Hematopoietic multipotent progenitor cell treated with erythropoietin and hydrocortisone succinate and interleukin-3 and kit ligand, for 15 days (in vitro differentiated cells): ENCODE data around the gene CRYBG1.

ENCODE experiments used
- DNase-seq: peaks from one replicate; pipeline ENCODE4 v3.0.0-alpha.2; 2015; ENCODE audit warnings: low spot score

Gene CRYBG1

DNA sequence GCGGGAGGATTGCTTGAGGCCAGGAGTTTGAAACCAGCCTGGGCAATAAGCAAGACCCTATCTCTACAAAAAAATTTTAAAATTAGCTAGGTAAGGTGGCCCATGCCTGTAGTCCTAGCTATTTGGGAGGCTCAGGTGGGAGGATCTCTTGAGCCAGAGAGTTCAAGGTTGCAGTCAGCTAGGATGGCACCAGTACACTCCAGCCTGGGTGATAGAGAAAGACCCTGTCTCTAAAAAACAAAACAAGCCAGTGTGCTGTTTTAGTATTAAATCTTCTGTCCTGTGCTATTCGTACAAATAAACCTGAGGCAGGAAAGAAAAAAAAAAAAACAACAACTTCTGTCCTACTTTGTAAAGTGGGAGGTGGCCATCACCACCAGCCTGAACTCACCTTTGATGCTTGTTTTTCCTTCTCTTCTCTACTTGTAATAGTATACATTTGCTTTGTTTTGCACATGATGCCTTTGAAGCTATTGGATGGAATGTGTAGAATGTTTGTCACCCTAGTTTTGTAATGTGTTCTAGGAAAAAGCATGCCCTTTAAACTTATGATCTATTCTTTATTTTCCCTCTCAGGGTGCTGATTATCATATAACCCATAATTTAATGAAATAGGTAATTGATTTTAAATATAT, 102.5 kb downstream of the CRYBG1 start:
- DNase-seq = no peak

DNA sequence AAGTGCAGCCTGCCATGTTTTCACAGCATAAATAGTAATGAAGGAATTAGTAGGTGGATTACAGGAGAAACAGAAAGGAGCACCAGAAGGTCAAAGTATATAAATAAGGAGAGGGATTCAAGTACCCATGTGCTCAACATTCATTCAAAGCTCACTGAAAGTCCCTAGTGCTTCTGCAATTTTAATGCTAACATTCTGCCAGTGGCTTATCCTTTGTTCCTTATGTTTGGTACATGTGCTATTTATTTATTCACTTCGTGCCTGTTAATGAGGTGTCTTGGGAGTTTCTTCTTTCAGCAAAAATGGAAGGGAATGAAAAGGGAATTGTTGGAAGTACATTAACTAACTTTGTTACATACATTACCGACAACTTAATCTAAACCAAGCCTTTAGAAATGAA, 105.7 kb downstream of the CRYBG1 start:
- no peak for DNase-seq

DNA sequence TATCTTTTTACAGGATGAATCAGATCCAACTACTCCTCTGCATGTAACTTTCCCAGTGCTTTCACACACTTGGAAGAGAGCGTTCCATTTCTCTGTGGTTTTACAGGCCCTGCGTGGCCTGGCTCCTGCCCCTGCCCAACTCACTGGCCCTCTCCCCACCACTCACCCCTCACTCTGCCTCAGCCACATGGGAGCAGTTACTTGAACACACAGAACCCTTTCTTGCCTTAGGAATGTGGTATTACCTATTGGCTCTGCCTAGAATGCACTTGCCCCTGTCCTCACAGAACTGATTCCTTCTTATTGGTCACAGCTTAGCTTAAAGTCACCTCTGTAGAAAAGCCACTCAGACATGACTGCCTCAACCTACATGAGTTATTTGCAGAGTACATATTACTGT, 108.4 kb downstream of the CRYBG1 start:
- no peak for DNase-seq

DNA sequence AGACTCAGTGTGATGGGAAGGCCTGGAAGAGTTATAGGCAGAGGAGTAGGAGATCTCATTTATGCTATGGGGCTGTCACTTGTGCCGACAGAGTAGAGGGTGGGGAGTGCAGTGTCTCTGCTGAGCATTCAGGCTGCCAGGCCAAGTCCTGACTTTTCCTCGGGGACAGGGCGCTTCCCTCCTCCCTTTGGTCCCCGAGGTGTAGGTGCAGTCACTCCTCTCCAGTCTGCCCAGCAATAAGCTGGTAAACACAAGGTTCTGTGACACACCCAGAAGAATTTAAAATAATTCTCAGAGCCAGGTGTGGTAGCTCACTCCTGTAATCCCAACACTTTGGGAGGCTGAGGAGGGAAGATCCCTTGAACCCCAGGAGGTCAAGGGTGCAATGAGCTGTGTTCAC, 109.4 kb downstream of the CRYBG1 start:
- DNase-seq = no peak

DNA sequence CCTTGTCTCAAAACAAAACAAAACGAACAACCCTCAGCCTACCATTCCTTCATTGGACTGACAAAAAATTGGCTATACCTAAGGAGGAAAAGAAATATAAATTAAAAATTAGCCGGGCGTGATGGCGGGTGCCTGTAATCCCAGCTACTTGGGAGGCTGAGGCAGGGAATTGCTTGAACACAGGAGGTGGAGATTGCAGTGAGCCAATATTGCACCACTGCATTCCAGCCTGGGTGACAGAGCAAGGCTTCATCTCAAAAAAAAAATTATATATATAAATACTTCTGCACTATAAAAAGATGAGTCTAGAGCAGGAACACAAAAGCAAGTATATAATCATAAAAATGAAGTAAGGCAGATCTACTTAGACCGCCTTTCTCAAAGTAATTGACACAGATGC, 109.8 kb downstream of the CRYBG1 start:
- DNase-seq = no peak

DNA sequence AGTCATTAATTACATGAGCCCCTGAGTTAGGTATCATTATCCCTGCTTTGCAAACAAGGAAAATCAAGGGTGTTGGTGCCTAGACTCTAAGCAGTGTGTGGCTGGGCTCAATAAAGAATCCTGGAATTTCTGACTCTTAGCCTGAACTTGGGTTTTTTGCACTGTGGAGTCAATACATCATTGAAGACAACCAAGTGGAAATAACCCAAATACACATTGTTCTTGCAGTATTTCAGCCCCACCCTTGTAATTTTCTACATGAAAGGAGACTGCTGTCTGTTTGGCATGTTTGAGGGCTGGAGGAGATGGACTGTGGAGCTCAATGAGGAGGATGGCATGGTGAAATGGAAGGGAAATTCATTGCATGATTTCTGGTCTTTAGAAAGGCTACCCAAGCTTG, 110.3 kb downstream of the CRYBG1 start:
- no peak for DNase-seq

DNA sequence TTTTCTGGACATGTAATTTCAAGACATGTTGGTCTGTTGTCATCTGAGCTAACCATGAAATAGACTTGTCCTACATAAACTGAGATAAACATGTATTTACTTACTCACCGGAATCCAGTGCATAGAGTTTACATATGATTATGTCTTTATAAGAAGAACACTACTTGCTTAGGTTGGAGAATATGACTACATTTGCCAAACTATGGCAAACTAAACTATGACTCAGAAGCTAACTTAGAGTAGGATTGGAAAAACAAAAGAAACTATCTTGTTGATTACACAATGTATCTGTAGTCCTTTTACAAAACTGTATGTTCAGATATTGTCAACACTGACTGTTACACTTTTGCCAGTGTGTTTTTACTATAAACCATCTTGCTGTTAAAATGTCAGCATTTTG, 113.3 kb downstream of the CRYBG1 start:
- no peak for DNase-seq

DNA sequence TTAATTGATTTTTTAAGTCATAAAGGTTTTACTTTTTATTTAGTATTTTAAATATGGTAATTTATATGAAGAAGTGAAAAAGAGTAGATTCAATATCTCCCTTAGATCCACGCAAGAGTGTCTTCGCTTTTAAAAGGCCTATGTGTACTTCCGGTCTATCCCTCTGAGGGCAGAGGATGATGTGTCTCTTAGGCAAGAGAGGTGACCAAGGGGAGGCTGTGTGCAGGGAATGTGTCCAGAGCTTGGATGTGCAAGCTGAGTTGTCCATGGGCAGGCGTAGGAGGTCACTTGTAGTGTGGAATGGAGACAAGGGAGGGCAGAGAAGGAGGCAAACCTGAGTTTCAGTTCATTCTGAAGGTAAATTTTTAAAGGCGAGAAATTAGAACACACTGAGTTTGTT, 113.9 kb downstream of the CRYBG1 start:
- DNase-seq = no peak

DNA sequence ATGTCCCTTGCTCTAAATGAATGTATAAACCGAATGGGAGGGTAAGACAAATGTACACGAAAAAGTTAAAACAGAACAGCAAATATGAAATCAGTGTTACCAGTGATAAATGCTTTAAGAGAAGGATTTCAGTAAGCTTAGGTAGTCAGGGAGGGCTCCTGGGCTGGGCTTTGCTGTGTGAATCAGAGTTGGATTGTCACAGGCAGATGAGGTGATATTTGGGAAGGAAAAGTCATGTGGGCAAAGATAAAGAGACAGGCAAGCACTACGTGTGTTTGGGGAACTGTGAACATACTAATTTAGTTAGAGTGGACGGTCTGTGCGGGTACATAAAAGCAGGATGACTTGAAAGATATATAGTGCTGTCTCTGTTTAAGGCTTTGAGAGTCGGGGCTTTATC, 114.8 kb downstream of the CRYBG1 start:
- DNase-seq = no peak

DNA sequence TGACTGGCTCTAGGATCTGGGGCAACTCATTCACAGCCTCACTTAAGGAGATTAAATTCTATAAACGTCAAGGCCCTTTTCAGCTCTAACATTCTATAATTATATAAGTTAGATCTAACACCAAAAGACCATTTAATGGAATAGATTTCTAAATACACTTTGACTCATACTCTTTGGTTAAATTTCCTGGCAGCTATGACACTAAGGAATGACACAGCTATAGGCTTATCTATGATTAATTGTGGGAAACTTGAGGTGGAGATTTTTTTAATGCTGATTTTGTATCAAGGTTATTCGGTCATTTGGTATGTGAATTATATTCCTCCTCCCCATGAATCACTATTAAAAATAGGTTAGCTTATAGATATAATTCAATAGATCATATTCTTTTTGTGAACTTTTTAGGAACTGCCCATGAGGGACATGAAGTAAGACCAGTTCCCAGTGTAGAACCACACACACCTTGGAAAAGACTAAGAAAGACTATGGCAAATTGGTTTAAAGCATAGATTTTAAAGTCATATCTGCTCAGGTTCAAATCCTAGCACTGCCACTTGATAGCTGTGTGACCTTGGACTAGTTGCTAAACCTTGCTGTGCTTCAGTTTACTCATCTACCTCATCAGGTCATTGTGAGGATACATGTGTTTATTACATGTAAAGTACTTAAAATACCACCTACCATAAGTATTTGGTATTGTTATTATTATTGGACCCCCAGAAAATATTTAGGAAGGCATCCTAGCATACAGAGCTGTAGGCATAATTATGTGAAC, 116.0 kb downstream of the CRYBG1 start:
- no peak for DNase-seq

DNA sequence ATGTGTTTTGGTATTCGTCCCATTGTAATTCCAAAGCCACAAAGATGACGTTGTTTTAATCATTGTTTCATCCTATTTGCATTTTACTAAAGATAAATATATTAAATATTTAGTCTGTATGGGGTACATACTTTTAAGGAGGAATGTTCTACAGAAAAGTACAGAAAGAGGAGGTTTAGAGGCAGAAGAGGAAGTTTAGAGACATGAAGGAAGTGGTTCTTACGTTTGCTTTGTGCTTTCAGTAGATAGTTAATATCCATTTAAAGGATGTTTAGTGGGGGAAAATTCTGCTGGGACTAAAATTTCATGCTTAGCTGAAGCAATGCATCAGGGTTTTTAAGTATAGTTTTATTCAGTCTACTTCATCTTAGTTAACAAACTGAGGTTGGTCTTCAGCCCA, 116.6 kb downstream of the CRYBG1 start:
- DNase-seq = no peak

DNA sequence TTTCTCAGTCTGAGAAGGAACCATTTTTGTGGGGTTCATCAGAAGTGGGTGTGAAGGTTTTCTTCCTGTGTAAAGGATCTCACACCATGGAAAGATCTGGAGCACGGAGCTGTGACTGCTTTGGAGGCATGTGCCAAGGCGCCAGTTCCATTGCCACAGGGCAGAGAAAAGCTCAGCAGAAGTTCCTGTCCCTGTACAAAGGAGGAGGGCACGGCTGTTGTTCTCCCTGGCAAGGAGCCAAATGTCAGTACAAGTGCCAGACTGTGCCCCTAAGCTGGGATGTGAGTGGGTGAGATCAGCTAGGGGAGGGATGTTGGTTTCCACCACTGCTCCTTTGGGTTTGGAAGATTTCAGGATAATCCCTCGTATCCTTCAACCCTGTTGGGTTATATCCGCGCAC, 117.3 kb downstream of the CRYBG1 start:
- DNase-seq = no peak

DNA sequence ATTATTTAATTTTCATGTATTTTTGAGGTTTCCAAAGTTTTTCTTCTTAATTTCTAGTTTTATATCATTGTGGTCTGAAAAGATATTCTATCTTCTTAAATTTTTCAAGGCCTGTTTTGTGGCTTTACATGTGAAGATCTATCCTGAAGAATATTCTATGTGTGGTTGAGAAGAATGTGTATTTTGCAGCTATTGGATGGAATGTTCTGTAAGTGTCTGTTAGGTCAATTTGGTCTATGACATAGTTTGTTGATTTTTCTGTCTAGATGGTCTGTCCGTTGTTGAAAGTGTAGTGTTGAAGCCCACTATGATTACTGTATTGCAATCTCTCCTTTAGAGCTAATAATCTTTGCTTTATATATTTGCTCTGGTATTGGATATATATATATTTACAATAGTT, 125.7 kb downstream of the CRYBG1 start:
- DNase-seq = no peak

DNA sequence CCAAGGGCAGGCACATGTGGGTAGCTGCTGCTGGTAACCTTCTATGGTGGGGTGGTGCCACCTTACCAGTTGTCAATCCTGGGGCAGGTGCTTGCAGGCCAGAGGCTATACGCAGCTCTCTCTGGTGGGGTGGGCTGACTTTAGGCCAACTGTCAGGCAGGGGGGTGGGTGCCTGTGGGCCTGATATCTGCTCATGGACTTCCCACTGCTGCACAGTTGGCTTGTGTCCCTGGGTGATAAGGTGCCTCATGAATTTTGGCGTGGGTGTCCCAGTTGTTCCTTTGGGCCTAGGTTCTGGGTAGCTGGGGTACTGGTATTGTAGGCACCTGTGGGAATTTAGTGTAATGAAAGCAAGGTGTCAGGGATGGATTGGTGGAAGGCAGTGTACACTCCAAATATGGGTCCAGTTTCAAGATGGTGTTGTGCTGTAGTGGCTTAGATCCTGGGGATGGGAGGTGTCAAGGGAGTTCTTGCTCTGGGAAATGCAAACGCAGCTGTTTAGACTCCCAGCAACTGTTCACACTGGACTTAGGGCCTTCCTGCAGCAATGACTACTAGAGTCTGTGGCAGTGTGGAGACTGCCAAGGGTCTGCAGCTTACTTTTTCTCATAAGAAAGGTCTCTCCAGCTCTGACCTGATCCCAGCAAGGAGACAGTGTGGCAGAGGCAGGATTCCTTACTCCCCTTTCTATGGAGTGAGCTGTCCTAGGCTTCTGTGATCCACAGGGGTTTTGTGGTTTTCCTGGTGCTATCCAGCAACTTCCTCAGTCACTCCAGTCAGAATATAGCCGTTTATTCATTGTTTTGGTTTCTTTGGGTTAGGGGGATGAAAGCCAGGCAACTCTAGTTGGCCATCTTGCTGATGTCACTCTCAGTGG, 128.2 kb downstream of the CRYBG1 start:
- peak; percentile 71 for DNase-seq

DNA sequence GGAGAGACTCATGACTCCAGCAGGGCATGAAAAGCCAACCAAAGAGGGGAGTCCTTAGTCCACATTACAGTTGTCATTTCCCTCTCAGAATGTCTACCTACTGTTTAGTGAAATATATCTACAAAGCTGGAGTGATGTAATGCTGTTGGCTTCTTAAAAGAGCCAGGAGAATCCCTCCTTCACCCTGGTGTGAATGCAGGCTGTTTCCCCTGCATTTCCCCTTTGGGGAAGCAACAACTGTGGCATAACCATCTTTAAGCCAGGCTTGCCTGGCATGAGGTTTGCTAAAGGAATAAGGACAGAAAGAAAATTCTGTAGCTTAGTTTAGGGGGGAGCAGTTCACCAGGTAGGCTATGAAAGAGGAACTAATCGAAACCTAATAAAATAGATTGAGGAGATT, 129.5 kb downstream of the CRYBG1 start:
- no peak for DNase-seq

DNA sequence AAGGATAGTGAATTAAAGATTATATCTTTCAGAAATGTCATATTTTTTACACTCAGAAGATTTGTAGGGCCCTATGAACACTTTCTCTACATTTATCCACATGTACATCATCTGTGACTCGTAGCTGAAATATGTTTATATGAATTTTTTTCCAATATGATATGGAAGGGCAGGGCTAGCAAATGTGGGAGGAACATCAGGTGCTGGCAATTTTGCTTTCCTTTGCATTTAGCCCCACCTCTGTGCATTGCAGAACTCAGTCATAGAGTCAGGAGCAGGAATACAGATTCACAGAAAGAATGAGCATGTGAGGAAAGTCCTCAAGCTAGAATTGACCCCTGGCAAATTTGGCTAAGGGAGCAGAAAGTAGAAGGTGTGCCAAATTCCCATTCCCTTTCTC, 129.9 kb downstream of the CRYBG1 start:
- no peak for DNase-seq

DNA sequence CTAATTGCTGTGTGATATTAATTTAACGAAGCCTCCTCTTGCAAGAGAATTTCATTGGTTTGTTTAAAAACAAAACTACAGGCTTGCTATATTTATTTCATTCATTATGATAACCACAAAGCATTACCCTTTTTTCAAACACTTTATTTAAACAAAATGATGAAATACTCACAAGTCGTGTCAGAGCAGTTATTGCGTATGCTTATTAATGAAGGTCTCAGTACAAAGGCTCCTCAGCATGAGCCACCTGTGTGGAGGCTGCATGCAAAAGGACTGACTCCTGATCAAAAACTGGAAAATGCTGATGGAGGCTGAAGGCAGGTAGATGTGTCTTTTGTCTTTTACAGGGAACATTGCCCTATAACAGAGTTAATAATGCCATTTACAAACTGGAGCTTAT, 130.5 kb downstream of the CRYBG1 start:
- no peak for DNase-seq

DNA sequence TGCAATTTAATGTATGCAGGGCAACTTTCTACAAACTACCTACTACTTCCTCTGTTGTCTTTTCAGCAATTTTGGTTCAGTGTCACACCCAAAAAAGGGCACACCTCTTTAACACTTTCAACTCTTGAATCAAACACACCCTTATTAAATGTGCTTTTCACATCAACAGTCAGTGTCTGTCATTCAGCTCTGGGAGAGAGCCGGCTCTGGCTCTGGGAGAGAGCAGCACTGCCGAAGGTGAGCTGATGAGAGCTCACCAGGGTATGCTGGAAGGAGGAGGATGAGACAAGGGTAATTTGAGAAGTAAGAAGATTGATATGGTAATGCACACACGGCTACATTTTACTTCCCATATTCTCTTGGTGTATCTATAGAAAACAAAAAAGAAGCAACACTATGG, 134.5 kb downstream of the CRYBG1 start:
- DNase-seq = no peak

DNA sequence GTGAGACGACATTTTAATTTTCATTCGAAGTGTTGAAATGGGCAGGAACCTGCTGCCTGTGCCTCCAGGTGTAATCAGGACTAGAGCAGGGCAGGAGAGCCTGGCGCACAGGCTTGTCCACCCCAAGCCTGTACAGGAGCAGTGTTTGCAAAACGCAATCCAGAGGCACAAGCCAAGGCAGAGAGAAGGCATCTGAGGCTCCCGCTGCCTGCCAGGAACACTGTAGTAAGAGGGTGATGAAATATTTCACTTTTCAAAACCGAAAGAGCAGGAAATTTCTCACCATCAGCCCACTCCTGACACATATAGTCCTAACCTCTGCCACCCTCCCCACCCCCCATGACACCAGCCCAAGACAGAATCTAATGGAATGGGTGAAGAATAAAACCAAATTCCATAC, 136.3 kb downstream of the CRYBG1 start:
- DNase-seq = no peak

DNA sequence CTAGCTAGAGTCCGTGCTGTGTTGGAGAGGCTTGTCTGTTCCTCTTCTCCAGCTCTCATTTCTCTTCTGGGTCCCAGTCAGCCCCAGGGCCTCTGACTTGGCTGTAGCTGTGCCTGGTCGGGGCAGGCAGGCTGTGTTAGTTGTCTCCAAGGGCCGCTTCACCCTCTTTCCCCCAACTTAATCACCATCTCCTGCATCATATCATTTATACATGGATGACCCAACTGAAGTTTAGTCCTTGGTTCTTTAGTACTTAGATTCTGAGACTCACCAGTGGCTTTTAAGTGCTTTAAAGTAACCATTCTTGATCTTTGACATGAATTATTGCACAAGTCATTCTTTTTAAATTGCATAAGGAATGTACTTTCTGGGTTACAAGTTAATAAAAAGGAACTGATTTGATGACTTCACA, 141.4 kb downstream of the CRYBG1 start:
- no peak for DNase-seq

DNA sequence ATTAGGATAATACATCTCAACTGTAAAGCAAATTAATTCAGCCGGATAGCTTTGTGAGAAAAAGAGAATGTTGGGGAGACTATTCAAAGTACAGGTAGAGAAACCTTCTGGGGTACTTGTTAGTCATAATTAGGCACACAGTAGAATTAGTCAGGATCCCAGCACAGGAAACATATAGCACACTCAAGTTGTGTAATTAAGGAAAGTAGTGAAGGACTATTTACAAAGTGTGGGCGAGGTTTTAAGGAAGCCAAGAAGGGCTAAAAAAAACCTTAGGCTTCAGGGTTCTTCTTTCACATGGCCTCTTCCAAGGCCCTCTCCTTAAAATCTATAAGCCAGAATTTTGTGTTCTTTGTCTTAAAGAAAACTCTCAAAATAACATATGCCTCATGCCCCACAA, 142.0 kb downstream of the CRYBG1 start:
- no peak for DNase-seq

DNA sequence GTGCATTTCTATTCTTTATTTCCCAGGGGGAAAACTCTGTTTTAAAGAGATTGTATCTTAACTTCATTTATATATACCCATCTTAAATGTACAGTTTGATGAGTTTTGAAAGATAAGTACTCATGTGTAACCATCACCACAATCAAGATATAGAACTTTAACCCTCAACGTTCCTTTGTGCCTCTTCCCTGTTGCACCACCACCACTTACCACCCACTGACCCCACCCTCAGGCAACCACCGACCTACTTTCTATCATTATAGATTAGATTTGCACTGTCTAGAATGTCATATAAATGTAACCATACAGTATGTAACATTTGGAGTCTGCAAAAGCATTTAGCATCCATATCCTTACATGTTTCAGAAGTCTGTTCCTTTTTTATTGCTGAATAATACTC, 147.8 kb downstream of the CRYBG1 start:
- DNase-seq = no peak

DNA sequence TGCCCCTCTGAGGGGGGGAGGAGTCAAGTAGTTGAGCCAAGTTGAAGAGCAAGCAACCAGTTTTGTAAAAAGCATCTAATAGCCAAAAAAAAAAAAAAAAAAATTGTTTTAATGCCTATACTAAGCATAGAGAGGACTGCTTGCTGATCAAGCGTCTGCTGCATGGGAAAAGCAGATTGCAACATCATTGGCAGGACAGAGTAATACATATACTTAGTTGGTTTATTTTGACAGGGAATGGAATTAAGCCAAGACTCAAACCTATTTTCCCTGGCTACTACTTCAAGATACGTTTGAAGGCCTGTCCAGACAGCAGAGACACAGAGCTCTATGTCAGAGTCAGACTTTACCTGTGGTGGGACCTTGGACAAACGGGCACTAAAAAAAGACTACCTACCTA, 148.3 kb downstream of the CRYBG1 start:
- no peak for DNase-seq
